MM.1S (cell line): ENCODE measurements around the gene UQCRQ.

Experiments
- CTCF ChIP-seq: fragments of 300-600 bp; sonication (generic); IDR thresholded peaks from 2 replicates; pipeline ENCODE4 v1.5.1; 2016; ENCODE audit warnings: antibody characterized with exemption, low read length, mixed read lengths
- EZH2phosphoT487 ChIP-seq: fragments of 300-600 bp; sonication (generic); IDR thresholded peaks from 2 replicates; pipeline ENCODE4 v1.6.1; 2018; ENCODE audit warnings: antibody characterized with exemption, low read length

DNA sequence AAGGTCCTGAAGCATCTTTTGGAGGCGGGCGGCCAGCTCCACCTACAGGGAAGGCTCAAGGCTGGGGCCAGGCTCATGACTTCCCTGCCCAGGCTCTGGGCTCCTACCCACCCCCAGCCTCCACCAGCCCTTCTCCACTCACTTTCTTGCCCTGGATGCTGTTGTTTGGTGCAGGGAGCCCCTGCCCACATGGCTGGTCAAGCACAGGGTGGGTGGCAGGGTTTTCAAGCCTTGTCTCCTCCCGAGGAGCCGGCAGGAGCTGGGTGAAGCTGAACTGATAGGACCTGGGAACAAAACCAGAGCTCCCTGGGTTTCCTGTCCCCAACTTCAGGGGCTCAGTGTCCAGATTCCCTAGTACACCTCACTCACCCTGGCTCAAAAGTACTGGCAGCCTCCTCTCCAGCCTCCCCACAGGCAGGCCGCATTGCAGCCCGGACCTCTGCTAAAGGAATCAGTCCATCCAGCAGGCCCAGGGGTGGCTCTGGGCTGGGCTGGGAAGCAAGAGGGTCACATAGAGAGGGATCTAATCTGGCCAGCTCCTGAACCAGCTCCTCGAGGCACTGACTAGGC is 42.9 kb upstream of the UQCRQ start:
- TF ChIP-seq CTCF (no peak), EZH2phosphoT487 (no peak)
